OCI-LY1 (cell line): ENCODE data around the gene ERGIC1.

Experiments
- CTCF ChIP-seq: fragments of 200-600 bp; sonication (generic), shearing (Covaris generic); IDR thresholded peaks from 2 replicates; pipeline ENCODE4 v1.5.1; 2017; ENCODE audit warnings: mild to moderate bottlenecking, antibody characterized with exemption, low read length, moderate library complexity, mixed read lengths
- EZH2 ChIP-seq: fragments of 200-600 bp; sonication (generic), shearing (Covaris generic); IDR thresholded peaks from 2 replicates; pipeline ENCODE4 v1.8.0; 2017; ENCODE audit warnings: borderline replicate concordance, mixed run types, mild to moderate bottlenecking, antibody characterized with exemption, low read length, moderate library complexity, mixed read lengths

DNA sequence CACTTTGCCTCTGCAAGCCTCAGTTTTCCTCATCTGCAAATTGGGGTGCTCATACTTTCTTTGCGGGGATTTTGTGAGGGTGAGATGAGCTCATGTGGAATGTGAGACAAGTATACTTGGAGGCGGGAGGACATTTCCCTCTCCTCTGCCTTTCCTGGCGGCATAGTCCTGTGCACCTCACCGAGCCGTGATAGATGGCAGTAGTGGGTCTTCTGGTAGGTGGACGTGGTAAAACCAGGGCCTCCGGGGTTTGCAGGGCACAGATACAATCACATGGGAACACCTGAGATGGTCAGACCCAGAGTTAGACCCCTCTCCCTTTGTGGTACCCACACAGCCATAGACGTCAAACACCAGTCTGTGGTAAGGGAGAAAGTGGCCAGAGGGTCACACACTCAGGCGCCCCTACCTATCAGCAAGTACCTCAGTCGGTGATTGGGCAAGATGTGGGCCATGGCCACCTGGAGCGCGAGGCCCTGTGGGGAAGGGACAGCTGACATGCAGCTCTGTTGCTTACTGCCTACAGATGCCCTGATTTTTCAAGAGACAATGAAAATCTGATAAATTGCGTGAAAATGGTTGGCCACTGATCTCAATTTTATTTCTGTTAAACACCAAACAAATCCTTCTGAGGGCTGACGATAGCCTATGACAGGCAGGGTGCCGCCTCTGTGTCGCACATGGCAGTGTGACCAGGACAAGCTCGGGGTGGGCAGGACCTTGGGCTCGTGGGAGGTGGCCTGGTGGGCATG, 9.9 kb downstream of the ERGIC1 start:
- TF ChIP-seq EZH2 (no peak), CTCF (no peak)
